ENCODE measurements around the gene MX1.
"Not testable (repeated sequence)": the region's sequence is repeated elsewhere in the genome, so short reads cannot be mapped to it uniquely, and the experiment has no call there.

MX1 gene

DNA sequence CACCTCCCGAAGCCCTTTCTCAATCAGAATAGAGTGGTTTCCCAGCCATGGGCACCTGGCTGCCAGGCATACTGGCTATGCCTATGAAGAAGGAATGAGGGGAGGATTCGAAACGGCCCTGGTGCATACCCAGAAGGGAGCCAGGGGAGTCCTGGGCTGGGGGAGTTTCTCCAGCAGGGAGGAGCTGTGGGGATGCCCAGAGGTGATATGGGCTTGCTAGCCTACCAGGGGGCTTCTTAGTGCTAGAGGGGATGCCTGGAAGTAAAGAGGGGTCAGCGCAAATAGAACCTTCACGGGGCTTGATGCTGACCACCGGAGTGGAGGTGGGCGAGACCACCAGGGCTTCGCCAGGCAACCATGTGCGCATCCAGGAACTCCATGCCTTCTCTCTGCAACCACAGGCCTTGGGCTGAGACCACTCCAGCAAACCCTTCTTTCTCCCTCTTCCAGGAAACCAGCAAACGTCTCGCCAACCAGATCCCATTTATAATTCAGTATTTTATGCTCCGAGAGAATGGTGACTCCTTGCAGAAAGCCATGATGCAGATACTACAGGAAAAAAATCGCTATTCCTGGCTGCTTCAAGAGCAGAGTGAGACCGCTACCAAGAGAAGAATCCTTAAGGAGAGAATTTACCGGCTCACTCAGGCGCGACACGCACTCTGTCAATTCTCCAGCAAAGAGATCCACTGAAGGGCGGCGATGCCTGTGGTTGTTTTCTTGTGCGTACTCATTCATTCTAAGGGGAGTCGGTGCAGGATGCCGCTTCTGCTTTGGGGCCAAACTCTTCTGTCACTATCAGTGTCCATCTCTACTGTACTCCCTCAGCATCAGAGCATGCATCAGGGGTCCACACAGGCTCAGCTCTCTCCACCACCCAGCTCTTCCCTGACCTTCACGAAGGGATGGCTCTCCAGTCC lies 18.2 kb upstream of the MX1 start:
- no peak for DNase-seq (ENCODE audit: low read depth, low spot score)

DNA sequence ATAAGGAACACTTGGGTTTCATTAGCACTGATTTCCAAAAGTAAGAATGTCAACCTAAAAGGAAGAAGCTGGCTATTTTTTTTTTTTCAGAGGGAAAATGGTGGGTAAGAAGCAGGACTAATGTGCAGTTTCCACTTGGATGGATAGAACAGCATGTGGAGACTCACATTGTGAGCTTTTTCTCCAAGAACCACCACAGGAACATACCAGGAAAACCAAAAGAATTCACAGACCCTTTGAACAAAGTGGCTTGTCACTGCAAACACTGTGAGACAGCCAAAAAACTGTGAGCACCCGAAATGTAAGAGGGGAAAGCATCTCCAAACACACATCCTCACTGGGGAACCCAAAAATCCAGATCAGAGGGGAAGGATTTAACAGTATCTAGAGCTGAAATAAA lies 15.7 kb upstream of the MX1 start:
- DNase-seq (ENCODE audit: low read depth, low spot score): no peak

DNA sequence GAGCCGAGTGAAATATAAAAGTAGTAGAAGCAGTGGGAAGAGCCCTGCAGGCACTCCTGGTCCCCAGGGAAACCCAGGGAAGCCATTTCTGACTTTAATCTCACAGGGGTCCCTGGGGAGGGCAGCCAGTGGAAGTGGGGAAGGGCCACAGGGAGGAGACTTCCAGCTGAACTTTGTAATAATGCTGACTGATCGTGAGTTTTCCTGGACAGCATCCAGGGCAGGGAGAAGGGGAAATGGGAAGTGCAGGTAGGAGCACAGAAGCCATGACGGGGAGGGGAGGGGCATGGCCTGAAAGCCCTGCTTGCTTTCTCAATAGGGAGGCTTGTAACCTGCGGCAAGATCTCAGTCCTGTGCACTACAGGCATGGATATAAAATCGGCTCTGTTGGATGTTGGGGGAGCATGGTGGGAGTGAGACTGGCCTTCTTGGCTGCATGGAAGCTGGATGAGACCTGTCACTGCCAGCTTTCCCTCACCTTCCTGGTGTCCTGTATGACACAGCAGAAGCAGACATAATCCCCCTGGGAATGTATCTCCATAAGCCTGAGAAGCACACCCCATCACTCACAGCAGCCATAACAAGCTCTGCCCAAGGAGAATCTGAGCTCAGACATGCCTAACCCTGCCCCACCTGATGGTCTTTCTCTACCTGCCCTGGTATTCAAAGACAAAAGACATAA lies 15.1 kb upstream of the MX1 start:
- no peak for DNase-seq (ENCODE audit: low read depth, low spot score)

DNA sequence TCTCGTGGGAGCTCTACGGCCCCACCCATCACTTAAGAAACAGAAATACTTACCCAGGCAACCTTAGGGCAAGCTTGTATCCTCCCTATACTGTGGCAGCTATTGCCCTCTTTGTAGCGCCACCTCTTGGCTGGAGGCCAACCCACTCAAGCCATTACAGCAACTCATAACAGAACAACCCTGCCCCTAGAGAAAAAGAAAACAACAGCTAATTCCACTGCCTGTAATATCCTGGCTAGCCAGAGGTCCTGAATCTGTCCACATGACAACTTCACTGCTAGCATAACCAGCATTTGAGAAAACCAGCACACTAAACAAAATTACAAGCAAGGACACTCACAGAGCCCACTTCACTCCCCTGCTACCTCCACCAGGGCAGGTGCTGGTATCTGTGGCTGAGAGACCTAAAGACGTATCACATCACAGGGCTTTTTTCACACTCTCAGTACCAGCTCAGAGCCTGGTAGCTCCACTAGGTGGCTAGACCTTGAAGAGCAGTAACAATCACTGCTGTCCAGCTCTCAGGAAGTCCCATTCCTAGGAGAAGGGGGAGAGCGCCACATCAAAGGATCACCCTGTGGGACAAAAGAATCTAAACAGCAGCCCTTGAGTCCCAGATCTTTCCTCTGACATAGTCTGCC lies 14.5 kb upstream of the MX1 start:
- no peak for DNase-seq (ENCODE audit: low read depth, low spot score)

DNA sequence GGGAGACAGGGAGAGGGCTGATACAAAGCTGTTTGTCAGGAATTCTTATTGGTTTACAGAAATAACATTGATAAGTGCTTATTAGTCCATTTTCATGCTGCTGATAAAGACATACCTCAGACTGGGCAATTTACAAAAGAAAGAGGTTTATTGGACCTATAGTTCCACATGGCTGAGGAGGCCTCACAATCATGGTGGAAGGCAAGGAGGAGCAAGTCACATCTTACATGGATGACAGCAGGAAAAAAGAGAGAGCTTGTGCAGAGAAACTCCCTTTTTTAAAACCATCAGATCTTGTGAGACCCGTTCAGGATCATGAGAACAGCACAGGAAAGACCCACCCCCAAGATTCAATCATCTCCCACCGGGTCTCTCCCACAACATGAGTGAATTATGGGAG lies 8.5 kb upstream of the MX1 start:
- DNase-seq (ENCODE audit: low read depth, low spot score): not testable (repeated sequence)

DNA sequence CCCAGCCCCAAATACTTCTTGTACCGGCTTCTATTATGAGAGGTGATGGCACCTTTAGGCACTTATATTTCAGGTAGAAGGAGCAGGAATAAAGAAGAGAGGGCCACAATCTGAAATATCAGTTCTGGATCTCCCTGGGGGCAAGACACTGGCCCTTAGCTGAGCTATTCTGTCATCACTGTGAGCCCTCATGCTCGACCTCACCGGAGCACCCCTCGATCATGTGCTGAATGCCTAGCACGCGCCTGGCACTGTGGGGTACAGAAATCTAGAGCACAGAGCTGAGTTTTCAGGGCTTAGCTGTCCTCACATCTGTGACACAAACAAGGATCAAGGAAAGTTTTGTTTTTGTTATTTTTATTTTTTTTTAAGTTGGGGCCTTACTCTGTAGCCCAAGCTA lies 7.6 kb upstream of the MX1 start:
- no peak for DNase-seq (ENCODE audit: low read depth, low spot score)

DNA sequence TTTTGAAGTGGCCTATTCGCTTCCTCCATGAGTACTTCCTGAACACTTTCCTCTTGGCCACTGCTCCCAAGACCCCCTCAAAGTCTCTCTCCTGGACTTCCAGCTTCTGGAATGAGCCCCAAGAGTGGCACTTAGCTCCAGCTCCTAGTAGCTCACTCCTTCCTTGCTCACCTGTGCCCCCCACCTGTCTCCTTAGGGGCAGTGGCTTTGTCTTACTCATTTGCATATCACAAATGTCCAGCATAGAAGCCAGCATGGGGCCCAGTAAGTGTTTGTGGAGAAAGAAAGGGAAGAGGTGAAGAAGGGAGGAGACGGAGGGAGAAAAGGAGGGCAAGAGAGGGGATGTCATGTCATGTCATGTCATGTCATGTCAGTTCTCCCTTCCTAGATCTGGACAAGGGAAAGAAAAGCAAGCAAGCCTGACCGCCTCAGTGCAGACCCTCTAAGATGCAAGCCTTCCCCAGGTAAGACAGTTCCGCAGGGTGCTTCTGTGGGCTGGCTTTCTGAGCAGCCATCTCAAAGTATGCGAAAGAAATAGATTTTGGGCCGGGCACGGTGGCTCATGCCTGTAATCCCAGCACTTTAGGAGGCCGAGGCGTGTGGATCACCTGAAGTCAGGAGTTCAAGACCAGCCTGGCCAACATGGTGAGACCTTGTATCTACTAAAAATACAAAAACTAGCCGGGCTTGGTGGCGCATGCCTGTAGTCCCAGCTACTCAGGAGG lies 6.9 kb upstream of the MX1 start:
- DNase-seq (ENCODE audit: low read depth, low spot score): no peak

DNA sequence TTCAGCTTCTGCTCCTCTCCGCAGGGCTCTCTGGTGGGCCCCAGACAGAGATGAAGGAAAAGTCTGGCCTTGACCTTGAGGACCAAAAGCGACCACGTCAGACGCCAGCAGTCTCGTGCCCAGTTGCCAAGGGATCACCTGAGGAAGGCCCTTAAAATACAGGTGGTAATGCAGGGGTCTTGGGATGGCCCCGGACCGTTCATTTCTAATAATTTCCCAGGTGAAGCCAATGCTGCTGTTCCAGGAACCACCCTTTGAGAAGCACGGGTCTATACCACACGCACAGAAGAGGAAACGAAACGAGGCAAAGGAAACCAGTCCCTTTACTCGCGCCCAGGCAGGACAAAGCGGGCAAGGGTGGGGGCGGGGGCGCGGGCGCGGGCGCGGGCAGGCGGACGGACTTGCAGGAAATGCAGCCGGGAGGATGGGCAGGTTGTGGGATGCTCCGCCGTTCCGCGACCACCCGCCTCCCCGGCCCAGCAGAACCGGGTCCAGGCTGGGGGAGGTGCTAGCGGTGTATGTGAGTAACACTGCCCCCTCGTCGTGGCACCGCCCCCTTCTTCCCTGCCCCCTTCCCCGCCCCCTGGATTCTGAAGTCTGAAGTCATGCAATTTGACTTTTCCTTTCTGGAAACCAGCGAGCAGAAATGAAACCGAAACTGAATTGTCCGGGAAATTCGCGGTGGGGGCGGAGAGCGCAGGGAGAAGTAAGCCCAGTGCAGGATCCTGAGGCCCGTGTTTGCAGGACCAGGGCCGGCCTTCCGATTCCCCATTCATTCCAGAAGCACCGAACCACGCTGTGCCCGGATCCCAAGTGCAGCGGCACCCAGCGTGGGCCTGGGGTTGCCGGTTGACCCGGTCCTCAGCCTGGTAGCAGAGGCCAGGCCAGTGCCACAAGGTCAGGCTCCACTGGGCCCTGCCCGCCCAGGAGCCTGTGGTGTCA lies 5.8 kb upstream of the MX1 start:
- no peak for DNase-seq (ENCODE audit: low read depth, low spot score)

DNA sequence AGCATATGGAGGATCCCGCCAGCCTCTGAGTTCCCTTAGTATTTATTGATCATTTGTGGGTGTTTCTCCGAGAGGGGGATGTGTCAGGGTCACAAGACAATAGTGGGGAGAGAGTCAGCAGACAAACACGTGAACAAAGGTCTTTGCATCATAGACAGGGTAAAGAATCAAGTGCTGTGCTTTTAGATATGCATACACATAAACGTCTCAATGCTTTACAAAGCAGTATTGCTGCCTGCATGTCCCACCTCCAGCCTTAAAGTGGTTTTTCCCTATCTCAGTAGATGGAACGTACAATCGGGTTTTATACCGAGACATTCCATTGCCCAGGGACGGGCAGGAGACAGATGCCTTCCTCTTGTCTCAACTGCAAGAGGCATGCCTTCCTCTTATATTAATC lies 5.0 kb upstream of the MX1 start:
- not testable (repeated sequence) for DNase-seq (ENCODE audit: low read depth, low spot score)

DNA sequence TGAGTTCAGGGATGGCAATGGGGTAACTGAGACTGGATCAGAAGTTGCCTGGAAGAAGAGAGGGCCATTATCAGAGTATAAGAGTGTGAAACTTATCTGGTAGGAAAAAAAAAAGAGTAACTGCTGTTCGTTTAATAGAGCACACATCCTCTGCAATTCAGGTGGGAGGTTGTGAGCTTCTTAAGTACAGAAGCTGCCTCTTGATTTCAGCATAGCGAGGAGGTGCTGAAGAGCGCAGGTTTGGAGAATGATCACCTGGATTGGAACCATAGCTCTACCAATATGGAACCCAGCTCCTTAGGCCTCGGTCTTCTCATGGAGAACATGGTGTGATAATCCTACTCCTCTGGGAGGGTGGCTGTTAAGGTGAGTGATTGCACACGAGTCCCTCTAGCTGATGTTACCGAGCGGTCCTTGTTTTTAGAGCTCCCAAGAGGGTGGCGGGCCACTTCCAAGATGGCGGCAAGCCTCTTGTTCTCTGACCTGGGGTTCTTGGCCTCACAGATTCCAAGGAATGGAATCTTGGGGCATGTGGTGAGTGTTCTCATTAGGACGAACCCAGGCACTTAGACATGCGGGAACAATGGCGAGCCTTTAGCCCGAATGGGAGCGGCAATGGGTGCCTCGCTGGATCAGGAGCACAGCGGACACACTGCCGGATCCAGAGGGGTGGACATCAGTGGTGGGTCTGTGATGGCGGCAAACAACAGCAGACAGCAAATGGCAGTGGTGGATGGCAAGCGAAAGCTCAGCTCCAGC lies 3.3 kb upstream of the MX1 start:
- no peak for DNase-seq (ENCODE audit: low read depth, low spot score)

DNA sequence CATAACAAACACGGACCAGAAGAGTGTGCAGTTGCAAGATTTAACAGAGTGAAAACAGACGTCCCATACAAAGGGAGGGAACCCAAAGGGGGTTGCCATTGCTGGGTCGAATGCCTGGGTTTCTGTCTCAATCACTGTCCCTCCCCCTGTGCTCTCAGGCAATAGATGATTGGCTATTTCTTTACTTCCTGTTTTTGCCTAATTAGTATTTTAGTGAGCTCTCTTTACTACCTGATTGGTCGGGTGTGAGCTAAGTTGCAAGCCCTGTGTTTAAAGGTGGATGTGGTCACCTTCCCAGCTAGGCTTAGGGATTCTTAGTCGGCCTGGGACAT lies 2.8 kb upstream of the MX1 start:
- not testable (repeated sequence) for DNase-seq (ENCODE audit: low read depth, low spot score)

DNA sequence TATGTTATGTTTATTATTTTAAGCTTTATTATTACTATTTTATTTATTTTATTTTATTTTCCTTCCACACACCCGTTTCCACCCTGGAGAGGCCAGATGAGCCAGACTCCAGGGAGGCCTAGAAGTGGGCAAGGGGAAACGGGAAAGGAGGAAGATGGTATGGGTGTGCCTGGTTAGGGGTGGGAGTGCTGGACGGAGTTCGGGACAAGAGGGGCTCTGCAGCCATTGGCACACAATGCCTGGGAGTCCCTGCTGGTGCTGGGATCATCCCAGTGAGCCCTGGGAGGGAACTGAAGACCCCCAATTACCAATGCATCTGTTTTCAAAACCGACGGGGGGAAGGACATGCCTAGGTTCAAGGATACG lies 468 bp upstream of the MX1 start:
- no peak for DNase-seq (ENCODE audit: low read depth, low spot score)

DNA sequence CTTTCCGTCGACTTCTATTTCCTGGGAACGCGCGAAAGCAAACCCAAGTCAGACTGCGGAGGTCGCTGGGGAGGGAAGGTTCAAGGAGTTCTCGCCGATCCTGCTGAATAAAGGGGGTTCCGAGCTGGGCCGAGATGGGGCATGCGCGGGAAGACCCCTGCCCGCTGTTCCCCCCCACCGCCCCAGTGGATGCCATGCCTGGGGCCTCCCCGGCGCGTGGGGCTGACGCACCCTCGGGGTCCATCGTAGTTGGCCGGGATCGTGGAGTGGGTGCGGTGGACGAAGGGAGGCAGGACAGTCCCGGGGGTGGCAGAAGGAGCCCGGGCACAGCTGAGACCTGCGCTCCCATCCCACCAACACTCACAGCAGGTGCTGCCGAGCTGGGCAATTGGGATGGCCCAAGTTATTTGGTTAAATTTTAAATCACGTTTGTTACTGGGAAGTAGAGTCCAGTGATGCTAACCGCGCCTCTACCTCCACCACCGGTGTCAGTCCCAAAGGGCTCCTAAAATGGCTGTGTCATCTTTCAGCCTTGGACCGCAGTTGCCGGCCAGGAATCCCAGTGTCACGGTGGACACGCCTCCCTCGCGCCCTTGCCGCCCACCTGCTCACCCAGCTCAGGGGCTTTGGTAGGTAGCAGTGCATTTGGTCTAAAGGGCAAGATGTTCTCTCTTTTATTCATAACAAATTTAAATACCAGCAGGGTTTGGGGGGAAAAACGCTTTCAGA lies 801 bp downstream of the MX1 start:
- DNase-seq (ENCODE audit: low read depth, low spot score): no peak

DNA sequence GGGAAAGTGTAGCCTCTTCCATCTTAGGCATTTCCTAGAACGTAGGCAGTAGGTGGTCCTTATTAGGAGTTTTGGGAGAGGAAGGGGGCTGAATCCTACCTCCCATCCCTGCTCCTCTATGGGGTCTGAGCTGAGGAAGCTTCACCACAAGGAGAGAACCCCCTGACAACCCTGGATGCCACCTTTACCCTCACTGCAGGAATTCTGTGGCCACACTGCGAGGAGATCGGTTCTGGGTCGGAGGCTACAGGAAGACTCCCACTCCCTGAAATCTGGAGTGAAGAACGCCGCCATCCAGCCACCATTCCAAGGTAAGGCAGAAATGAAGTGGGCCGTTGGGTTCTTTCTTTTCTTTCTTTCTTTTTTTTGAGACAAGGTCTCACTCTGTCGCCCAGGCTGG lies 1.5 kb downstream of the MX1 start:
- DNase-seq (ENCODE audit: low read depth, low spot score): no peak

DNA sequence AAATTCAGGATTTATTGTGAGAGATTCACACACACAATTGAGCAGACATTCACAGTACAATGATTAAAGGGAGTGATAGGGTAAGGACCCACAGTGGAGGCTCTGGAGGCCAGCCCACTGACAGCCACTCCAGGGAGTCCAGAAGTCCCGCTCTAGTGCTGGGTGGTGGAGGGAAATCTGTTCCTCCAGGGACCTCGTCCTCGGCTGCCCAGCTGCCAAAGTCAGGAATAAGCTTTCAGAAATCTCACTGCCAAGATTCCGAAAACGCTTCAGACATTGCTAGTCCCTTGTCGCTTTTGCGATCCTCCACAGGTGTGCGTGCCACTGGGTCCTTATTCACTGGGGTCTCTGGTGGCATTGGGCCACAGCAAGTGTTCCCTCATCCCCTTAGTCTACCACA lies 2.3 kb downstream of the MX1 start:
- no peak for DNase-seq (ENCODE audit: low read depth, low spot score)

DNA sequence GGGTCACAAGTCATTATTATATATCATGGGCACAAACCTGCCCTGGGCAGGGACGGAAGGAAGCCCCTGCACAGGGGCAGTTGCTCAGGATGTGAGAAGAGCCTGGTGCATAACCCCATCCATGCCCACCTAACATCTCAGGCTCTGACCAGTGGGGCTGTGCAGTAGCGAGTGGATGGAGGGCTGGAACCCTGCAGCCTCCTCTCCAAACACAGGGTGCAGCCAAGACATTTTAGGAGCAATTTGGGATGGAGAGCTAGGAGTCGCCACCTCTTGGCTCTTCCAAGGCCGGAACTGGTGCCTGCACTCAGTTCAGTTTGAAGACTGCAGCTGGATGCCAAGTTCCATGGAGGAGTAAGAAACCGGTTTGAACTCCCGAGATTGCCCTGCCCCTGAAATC lies 2.8 kb downstream of the MX1 start:
- DNase-seq (ENCODE audit: low read depth, low spot score): no peak

DNA sequence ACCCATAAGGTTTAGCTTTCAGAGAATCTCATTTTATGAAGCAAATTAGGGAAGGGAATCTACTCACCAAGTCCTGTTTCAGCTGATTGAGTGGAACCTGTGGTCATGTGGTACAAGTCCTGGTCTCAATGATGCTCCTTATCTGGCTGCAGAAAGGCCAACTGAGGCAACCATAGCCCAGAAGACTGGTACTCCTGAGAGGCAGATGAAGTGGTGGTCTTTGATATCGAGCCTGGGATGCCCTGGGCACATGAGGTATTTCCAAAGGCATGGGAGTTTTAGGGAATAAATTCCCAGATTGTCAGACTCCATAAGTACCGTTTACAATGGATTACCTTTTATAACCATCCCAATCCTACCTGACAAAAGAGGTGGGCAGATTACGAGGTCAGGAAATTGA lies 3.3 kb downstream of the MX1 start:
- DNase-seq (ENCODE audit: low read depth, low spot score): no peak

DNA sequence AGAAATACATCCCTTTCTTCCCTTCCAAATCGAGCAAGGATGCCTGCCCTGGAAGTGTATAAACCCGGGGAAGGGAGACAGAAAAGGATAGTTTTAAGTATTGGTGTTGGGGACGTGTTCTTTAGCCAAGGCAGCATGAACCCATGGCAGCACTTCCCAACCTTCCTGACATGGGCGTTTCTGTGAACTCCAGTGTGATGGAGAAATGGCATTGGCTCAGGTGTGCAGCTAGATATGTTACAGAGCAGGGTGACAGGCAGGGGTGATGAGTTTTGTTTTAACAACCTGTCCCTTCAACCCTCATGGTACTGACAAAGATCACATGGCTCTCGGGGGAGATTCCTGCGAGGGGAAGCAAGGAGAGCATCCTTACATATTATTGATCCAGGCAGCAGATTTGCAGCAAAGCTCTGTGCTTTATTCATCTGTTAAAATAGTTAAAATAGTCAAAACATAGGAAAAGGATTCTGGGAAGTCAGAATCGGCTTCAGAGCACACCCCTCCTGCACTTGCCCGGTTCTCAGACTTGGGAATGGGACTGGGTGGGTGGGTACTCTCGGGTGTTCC lies 4.0 kb downstream of the MX1 start:
- DNase-seq (ENCODE audit: low read depth, low spot score): no peak

DNA sequence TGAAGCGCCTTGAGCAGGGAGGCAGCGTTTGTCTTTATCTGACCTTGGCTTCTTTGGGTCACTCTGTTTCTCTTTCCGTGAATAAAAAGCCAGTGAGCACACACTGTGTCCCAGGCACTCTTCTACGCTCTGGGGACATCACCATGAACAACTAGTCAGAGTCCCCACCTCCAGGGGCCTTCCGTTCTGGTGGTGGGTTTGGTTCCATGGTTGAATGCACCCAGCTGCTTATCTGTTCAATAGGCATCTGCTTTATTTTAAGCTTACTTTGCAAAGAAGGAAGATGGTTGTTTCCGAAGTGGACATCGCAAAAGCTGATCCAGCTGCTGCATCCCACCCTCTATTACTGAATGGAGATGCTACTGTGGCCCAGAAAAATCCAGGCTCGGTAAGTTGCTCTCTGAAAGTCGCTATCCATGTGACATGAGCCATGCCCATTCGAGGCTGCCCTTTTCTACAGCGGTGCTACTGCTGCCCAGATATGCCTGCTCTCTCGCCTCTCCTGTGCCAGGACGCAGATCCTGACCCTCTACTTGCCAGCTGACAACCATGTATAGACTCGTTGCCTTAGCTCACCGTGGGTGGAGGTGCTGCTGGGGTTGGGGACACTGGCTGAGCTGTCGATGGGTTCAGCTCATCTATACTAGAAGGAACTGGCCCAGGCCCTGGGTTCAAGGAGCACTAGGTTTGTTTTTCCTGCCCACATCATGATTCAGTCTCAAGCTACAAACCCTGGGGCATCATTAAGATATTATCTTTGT lies 5.9 kb downstream of the MX1 start:
- DNase-seq (ENCODE audit: low read depth, low spot score): no peak
